Transverse colon (tissue), 4 donors: ENCODE results near the gene TRIM31.

Source experiments
- EP300 ChIP-seq: sonication (generic); formaldehyde crosslinking; IDR thresholded peaks from one replicate; pipeline ENCODE4 v1.6.1; 2017; ENCODE audit warnings: antibody characterized with exemption, low read depth
- POLR2A ChIP-seq: fragments of 450-650 bp; IDR thresholded peaks from one replicate; pipeline ENCODE4 v1.6.1; 2016; ENCODE audit warnings: antibody characterized with exemption, mild to moderate bottlenecking, moderate library complexity
- POLR2AphosphoS5 ChIP-seq, 3 donors: sonication (generic); formaldehyde crosslinking; IDR thresholded peaks; one replicate each; pipeline ENCODE4 v1.6.1; 2016; ENCODE audit warnings: antibody characterized with exemption in 3 of 3
- TF ChIP-seq, protein P1 (sequence below), 5 experiments: fragments of 200-600 bp in 3 of 5; fragments of 450-650 bp in 2 of 5; sonication (generic) in 3 of 5; IDR thresholded peaks; 1 replicate in 2 of 5; 2 replicates in 3 of 5; pipeline ENCODE4 v1.5.1; 2016 to 2017; ENCODE audit warnings: antibody characterized with exemption in 5 of 5, inconsistent platforms in 3 of 5, mild to moderate bottlenecking in 2 of 5, moderate library complexity in 1 of 5

- TF ChIP-seq, protein P1, sequence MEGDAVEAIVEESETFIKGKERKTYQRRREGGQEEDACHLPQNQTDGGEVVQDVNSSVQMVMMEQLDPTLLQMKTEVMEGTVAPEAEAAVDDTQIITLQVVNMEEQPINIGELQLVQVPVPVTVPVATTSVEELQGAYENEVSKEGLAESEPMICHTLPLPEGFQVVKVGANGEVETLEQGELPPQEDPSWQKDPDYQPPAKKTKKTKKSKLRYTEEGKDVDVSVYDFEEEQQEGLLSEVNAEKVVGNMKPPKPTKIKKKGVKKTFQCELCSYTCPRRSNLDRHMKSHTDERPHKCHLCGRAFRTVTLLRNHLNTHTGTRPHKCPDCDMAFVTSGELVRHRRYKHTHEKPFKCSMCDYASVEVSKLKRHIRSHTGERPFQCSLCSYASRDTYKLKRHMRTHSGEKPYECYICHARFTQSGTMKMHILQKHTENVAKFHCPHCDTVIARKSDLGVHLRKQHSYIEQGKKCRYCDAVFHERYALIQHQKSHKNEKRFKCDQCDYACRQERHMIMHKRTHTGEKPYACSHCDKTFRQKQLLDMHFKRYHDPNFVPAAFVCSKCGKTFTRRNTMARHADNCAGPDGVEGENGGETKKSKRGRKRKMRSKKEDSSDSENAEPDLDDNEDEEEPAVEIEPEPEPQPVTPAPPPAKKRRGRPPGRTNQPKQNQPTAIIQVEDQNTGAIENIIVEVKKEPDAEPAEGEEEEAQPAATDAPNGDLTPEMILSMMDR (IDR thresholded peaks at IDR 0.05): no peak
- TF ChIP-seq POLR2A (no peak), POLR2AphosphoS5 (IDR thresholded peaks at IDR 0.05) (no peak), EP300 (no peak)
Measured at GRCh38 chr6:30144811-30145210, 31.9 kb upstream of the TRIM31 start.
